ENCODE results near the gene TBC1D3B. TPM values are rescaled to one million over a fixed set of nuclear protein-coding genes. Genes with fewer than 3 reads are reported as not detected.

The TBC1D3B gene
- total RNA-seq, 4 donors from 2014 or later: 2.1 to 5.8 (median 2.7) TPM; not detected in 1

- no peak overlapping the region for H3K27ac ChIP-seq (replicated peaks in 1 of 4)
- intact Hi-C loops (cut with DNase I): no loop called here
- no peak for DNase-seq (ENCODE audit: extremely low spot score)
- peaks cover 0 to 9% (median 0%) of the 10 kb centered on the region in 4 donors for H3K27me3 ChIP-seq
- TF ChIP-seq POLR2AphosphoS5 (IDR thresholded peaks at IDR 0.05): no peak
- TF ChIP-seq EP300 (IDR thresholded peaks at IDR 0.05): no peak
- no peak for TF ChIP-seq CTCF (IDR thresholded peaks at IDR 0.05)
- TF ChIP-seq POLR2A (IDR thresholded peaks at IDR 0.05; ENCODE audit: low read depth): no peak
- H3K4me1 ChIP-seq: no peaks in the 10 kb centered on the region
- no peak overlapping the region for H3K4me3 ChIP-seq
- no peaks in the 10 kb centered on the region for H3K36me3 ChIP-seq
- H3K9me3 ChIP-seq: no peaks in the 10 kb centered on the region
Measured at GRCh38 chr17:36142235-36142634, 34.2 kb downstream of the TBC1D3B start.

DNA sequence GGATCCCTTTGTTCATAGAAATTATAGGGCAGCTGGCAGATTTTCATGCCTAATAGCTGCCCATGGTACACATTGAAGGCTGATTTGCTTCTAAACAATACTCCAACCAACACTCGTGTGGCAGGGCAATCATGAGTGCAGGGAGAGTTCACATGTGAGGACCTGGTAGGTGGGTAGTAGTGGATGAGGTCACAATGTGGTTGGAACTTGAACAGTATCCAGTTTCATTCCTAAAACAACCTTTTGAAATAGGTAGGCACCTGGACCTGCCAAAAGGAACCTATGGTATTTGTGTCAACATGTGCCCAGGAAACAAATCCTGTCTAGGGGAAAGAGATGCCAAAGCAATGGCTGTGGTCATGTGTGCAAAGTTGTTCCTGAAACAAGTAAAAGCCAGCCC lies 40.0 kb downstream of the TBC1D3B start:
- H3K4me3 ChIP-seq: no peak overlapping the region
- H3K36me3 ChIP-seq: no peaks in the 10 kb centered on the region
- WGBS: 91% methylated on average over 1 of the region's 1 CpG
- no peak for DNase-seq (ENCODE audit: extremely low spot score)
- H3K9me3 ChIP-seq: no peaks in the 10 kb centered on the region
- no peak for TF ChIP-seq EP300 (IDR thresholded peaks at IDR 0.05)
- no peak for TF ChIP-seq POLR2A (IDR thresholded peaks at IDR 0.05; ENCODE audit: low read depth)
- no peak for TF ChIP-seq POLR2AphosphoS5 (IDR thresholded peaks at IDR 0.05)
- no peak for TF ChIP-seq CTCF (IDR thresholded peaks at IDR 0.05)
- H3K27ac ChIP-seq (replicated peaks in 1 of 4): no peak overlapping the region
- no peaks in the 10 kb centered on the region for H3K4me1 ChIP-seq
- intact Hi-C loops (cut with DNase I): no loop called here
- peaks cover 0 to 21% (median 0%) of the 10 kb centered on the region in 4 donors for H3K27me3 ChIP-seq

DNA sequence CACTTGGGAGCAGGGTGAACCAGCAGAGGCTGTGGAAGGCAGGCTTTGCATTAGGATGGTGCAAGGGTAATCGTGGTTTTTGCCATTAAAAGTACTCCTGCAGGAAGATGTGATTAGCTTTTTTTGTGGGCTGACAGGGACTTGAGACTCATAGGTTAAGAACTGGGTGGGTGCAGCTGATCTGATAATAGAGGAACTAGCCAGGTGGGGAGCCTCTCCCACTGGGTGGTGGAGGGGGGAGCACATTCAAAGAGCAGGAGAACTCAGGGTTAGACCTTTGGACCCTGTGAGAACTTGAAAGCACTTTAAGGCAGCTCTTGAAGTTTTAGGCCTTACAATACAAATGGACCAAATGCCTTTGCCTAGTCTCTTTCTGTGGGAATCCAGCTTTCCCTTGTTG lies 40.4 kb downstream of the TBC1D3B start:
- no peak overlapping the region for H3K27ac ChIP-seq (replicated peaks in 1 of 4)
- intact Hi-C loops (cut with DNase I): no loop called here
- no peaks in the 10 kb centered on the region for H3K36me3 ChIP-seq
- TF ChIP-seq CTCF (IDR thresholded peaks at IDR 0.05) (no peak), POLR2AphosphoS5 (IDR thresholded peaks at IDR 0.05) (no peak), POLR2A (IDR thresholded peaks at IDR 0.05; ENCODE audit: low read depth) (no peak), EP300 (IDR thresholded peaks at IDR 0.05) (no peak)
- DNase-seq (ENCODE audit: extremely low spot score): no peak
- 38% methylated on average over 1 of the region's 1 CpG for WGBS
- no peak overlapping the region for H3K4me3 ChIP-seq
- no peaks in the 10 kb centered on the region for H3K9me3 ChIP-seq
- peaks cover 0 to 21% (median 0%) of the 10 kb centered on the region in 4 donors for H3K27me3 ChIP-seq
- H3K4me1 ChIP-seq: no peaks in the 10 kb centered on the region

- Histone ChIP-seq H3K4me1 (no peaks in the 10 kb centered on the region), H3K4me3 (no peak overlapping the region), H3K36me3 (no peaks in the 10 kb centered on the region), H3K27ac (replicated peaks in 1 of 4) (no peak overlapping the region), H3K9me3 (no peaks in the 10 kb centered on the region), H3K27me3 (peaks cover 0 to 25% (median 0%) of the 10 kb centered on the region in 4 donors)
- TF ChIP-seq POLR2A (IDR thresholded peaks at IDR 0.05; ENCODE audit: low read depth) (no peak), EP300 (IDR thresholded peaks at IDR 0.05) (no peak), POLR2AphosphoS5 (IDR thresholded peaks at IDR 0.05) (no peak), CTCF (IDR thresholded peaks at IDR 0.05) (no peak)
- intact Hi-C loops (cut with DNase I): no loop called here
- DNase-seq (ENCODE audit: extremely low spot score): no peak
- WGBS: 75% methylated on average over 4 of the region's 4 CpGs
Measured at GRCh38 chr17:36135465-36135864, 41.0 kb downstream of the TBC1D3B start.

DNA sequence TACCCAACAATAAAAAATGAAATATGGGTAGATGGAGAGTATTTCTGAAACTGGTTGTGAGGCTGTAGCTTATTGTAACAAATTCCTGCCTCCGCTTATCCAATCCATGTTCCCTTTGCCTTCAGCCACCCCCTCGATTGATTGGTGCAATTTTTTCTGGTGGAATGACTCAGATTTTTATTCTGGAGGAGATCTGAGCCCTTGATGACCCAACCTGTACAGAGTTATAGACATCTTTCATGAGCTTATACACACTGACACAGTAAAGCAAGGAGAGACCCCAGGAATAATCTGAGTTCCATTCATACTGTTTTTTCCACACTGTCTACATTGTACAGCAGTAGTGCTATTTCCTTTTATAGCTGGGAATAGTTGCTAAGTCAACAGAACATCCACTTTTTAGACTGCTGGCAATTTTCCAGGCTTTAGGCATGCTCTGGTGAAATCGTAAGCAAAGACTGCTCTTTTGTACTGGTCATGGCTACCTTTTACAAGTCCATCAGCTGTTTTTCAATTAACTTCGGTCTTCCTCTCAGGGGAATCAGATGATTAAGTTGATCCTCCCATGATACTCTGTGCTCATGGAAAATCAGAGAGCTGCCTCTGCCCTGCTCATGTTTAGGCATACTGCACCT lies 42.7 kb downstream of the TBC1D3B start:
- no peaks in the 10 kb centered on the region for H3K9me3 ChIP-seq
- TF ChIP-seq POLR2AphosphoS5 (IDR thresholded peaks at IDR 0.05): no peak
- no peak for TF ChIP-seq CTCF (IDR thresholded peaks at IDR 0.05)
- TF ChIP-seq POLR2A (IDR thresholded peaks at IDR 0.05; ENCODE audit: low read depth): no peak
- TF ChIP-seq EP300 (IDR thresholded peaks at IDR 0.05): no peak
- intact Hi-C loops (cut with DNase I): no loop called here
- peaks cover 0 to 26% (median 0%) of the 10 kb centered on the region in 4 donors for H3K27me3 ChIP-seq
- H3K36me3 ChIP-seq: no peaks in the 10 kb centered on the region
- no peak overlapping the region for H3K27ac ChIP-seq (replicated peaks in 1 of 4)
- WGBS: 52% methylated on average over 4 of the region's 4 CpGs
- no peaks in the 10 kb centered on the region for H3K4me1 ChIP-seq
- no peak for DNase-seq (ENCODE audit: extremely low spot score)
- no peak overlapping the region for H3K4me3 ChIP-seq

Data from esophagus muscularis mucosa (tissue), 4 donors.